C4-2B (cell line): ENCODE measurements around the gene DEPDC4.

ENCODE experiments used
- ZFX ChIP-seq: fragments of 450-650 bp; IDR thresholded peaks from 2 replicates; pipeline ENCODE4 v1.6.1; 2017
- TF ChIP-seq, protein P1 (sequence below): fragments of 450-650 bp; conservative IDR thresholded peaks from 2 replicates; pipeline ENCODE4 v1.5.1; 2017; ENCODE audit warnings: mild to moderate bottlenecking

DNA sequence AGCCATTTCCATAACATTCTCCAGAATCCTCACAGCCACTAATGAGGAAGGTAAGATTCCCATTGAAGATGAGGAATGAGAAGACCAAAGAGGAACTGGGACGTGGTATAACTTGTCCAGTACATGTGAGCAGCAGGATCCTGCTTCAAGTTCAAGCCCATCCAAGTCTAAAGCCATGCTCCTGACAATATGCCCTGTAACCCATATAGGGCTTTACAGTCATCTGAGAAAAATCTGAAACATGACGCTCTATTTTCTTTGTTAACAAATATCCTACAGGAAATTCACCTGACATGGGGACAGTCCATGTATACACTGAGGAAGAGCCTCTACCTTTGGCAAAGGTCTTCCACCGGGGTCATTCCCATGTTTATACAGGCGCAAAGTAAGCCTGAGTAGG, 69.4 kb downstream of the DEPDC4 start:
- TF ChIP-seq, protein P1, sequence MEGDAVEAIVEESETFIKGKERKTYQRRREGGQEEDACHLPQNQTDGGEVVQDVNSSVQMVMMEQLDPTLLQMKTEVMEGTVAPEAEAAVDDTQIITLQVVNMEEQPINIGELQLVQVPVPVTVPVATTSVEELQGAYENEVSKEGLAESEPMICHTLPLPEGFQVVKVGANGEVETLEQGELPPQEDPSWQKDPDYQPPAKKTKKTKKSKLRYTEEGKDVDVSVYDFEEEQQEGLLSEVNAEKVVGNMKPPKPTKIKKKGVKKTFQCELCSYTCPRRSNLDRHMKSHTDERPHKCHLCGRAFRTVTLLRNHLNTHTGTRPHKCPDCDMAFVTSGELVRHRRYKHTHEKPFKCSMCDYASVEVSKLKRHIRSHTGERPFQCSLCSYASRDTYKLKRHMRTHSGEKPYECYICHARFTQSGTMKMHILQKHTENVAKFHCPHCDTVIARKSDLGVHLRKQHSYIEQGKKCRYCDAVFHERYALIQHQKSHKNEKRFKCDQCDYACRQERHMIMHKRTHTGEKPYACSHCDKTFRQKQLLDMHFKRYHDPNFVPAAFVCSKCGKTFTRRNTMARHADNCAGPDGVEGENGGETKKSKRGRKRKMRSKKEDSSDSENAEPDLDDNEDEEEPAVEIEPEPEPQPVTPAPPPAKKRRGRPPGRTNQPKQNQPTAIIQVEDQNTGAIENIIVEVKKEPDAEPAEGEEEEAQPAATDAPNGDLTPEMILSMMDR = no peak
- TF ChIP-seq ZFX = no peak
